Islet precursor cell (in vitro differentiated cells): ENCODE measurements around the gene CC2D2A.
A peak's percentile ranks its signal among the peaks of the same experiment; 100 is the strongest.
"Not testable (repeated sequence)": the region's sequence is repeated elsewhere in the genome, so short reads cannot be mapped to it uniquely, and the experiment has no call there.

Experiments
- DNase-seq: peaks from one replicate; pipeline ENCODE4 v3.0.0-alpha.2; 2018

CC2D2A gene

GRCh38 chr4:15470128-15470475, 420 bp downstream of the CC2D2A start:
- DNase-seq: no peak

- DNase-seq: no peak
Measured at GRCh38 chr4:15476396-15476795, 6.7 kb downstream of the CC2D2A start.

GRCh38 chr4:15478724-15479088, 9.0 kb downstream of the CC2D2A start:
- no peak for DNase-seq

- DNase-seq: peak; percentile 91
Measured at GRCh38 chr4:15479089-15479912, 9.6 kb downstream of the CC2D2A start.

GRCh38 chr4:15479913-15480185, 10.2 kb downstream of the CC2D2A start:
- DNase-seq: no peak

- no peak for DNase-seq
Measured at GRCh38 chr4:15481961-15482745, 12.5 kb downstream of the CC2D2A start.

GRCh38 chr4:15482842-15483241, 13.2 kb downstream of the CC2D2A start:
- DNase-seq: no peak

GRCh38 chr4:15488136-15488535, 18.5 kb downstream of the CC2D2A start:
- no peak for DNase-seq

- no peak for DNase-seq
Measured at GRCh38 chr4:15488658-15489470, 19.2 kb downstream of the CC2D2A start.

- DNase-seq: no peak
Measured at GRCh38 chr4:15489551-15489950, 19.9 kb downstream of the CC2D2A start.

- no peak for DNase-seq
Measured at GRCh38 chr4:15493411-15493810, 23.7 kb downstream of the CC2D2A start.

GRCh38 chr4:15495621-15496020, 25.9 kb downstream of the CC2D2A start:
- DNase-seq: no peak

- no peak for DNase-seq
Measured at GRCh38 chr4:15498356-15498755, 28.7 kb downstream of the CC2D2A start.

GRCh38 chr4:15500701-15501100, 31.0 kb downstream of the CC2D2A start:
- DNase-seq: no peak

- no peak for DNase-seq
Measured at GRCh38 chr4:15501941-15502340, 32.3 kb downstream of the CC2D2A start.

- no peak for DNase-seq
Measured at GRCh38 chr4:15502384-15502783, 32.7 kb downstream of the CC2D2A start.

GRCh38 chr4:15504041-15504440, 34.4 kb downstream of the CC2D2A start:
- DNase-seq: no peak

- DNase-seq: peak; percentile 63
Measured at GRCh38 chr4:15506464-15506863, 36.8 kb downstream of the CC2D2A start.

- DNase-seq: no peak
Measured at GRCh38 chr4:15507679-15508078, 38.0 kb downstream of the CC2D2A start.

- DNase-seq: no peak
Measured at GRCh38 chr4:15510961-15511360, 41.3 kb downstream of the CC2D2A start.

GRCh38 chr4:15513545-15513944, 43.9 kb downstream of the CC2D2A start:
- no peak for DNase-seq

GRCh38 chr4:15515106-15515505, 45.4 kb downstream of the CC2D2A start:
- DNase-seq: no peak

- DNase-seq: no peak
Measured at GRCh38 chr4:15516494-15516893, 46.8 kb downstream of the CC2D2A start.

GRCh38 chr4:15517681-15518080, 48.0 kb downstream of the CC2D2A start:
- not testable (repeated sequence) for DNase-seq
